CD14-positive monocyte (primary cell): ENCODE data around the gene LAMB3. TPM values are rescaled to one million over a fixed set of nuclear protein-coding genes. Genes with fewer than 3 reads are reported as not detected.

Experiments used
- DNase-seq, 3 donors: peaks; one replicate each; pipeline ENCODE4 v3.0.0-alpha.2; 2011 to 2022
- H2AFZ ChIP-seq: 2 replicates; pipeline ENCODE4 v1.6.0; 2012; ENCODE audit warnings: mild to moderate bottlenecking, low read depth, low read length, inconsistent platforms; ENCODE audit not compliant: insufficient read depth, poor library complexity, severe bottlenecking
- H3K27ac ChIP-seq, 2 donors: 1 replicate in 1 of 2; 2 replicates in 1 of 2; pipeline ENCODE4 v1.5.1; 2012 to 2013; ENCODE audit warnings: low read length in 2 of 2, control low read depth in 1 of 2, inconsistent platforms in 1 of 2, low read depth in 1 of 2, mild to moderate bottlenecking in 1 of 2
- H3K27me3 ChIP-seq, 2 donors: one replicate each; pipeline versions ENCODE4 v1.6.0 to v1.6.1; 2011 to 2013; ENCODE audit warnings: low read length in 2 of 2; ENCODE audit not compliant: control insufficient read depth in 2 of 2, insufficient read depth in 2 of 2
- H3K36me3 ChIP-seq, 2 donors: replicated peaks in 1 of 2; 1 replicate in 1 of 2; 2 replicates in 1 of 2; pipeline versions ENCODE4 v1.5.1 to v1.6.1; 2012 to 2013; ENCODE audit warnings: low read length in 2 of 2, control low read depth in 1 of 2, inconsistent platforms in 1 of 2, mild to moderate bottlenecking in 1 of 2; ENCODE audit not compliant: insufficient read depth in 2 of 2, control insufficient read depth in 1 of 2
- H3K4me1 ChIP-seq, 2 donors: 1 replicate in 1 of 2; 2 replicates in 1 of 2; pipeline versions ENCODE4 v1.5.1 to v1.6.1; 2012 to 2013; ENCODE audit warnings: low read length in 2 of 2, control low read depth in 1 of 2, inconsistent platforms in 1 of 2, mild to moderate bottlenecking in 1 of 2, moderate library complexity in 1 of 2; ENCODE audit not compliant: insufficient read depth in 2 of 2, control insufficient read depth in 1 of 2
- H3K4me2 ChIP-seq: replicated peaks from 2 replicates; pipeline ENCODE3; 2012; ENCODE audit warnings: low read length, moderate library complexity, mild to moderate bottlenecking; ENCODE audit not compliant: poor library complexity, severe bottlenecking; ENCODE audit errors: extremely low read depth
- H3K4me3 ChIP-seq, 3 experiments: fragments of 200-600 bp in 1 of 3; sonication (generic) in 1 of 3; replicated peaks in 1 of 3; 1 replicate in 2 of 3; 2 replicates in 1 of 3; pipeline ENCODE4 v1.5.1; 2011 to 2013; ENCODE audit warnings: low read length in 3 of 3, mild to moderate bottlenecking in 3 of 3, control low read depth in 2 of 3, low read depth in 2 of 3, inconsistent platforms in 1 of 3, moderate library complexity in 1 of 3
- H3K79me2 ChIP-seq: 2 replicates; pipeline ENCODE4 v1.6.0; 2012; ENCODE audit warnings: mild to moderate bottlenecking, control low read depth, inconsistent platforms, low read length, moderate library complexity; ENCODE audit not compliant: insufficient read depth
- H3K9ac ChIP-seq: 2 replicates; pipeline ENCODE4 v1.6.0; 2017; ENCODE audit warnings: low read length, mild to moderate bottlenecking; ENCODE audit not compliant: insufficient read depth, poor library complexity, severe bottlenecking
- H3K9me3 ChIP-seq, 2 donors: replicated peaks in 1 of 2; 1 replicate in 1 of 2; 2 replicates in 1 of 2; pipeline versions ENCODE4 v1.5.1 to v1.6.1; 2012 to 2013; ENCODE audit warnings: low read length in 2 of 2, control low read depth in 1 of 2; ENCODE audit not compliant: control insufficient read depth in 1 of 2, insufficient read depth in 1 of 2
- H4K20me1 ChIP-seq: 2 replicates; pipeline ENCODE4 v1.6.0; 2012; ENCODE audit warnings: mild to moderate bottlenecking, low read length, control low read depth, moderate library complexity; ENCODE audit not compliant: insufficient read depth
- H3K27ac Mint-ChIP-seq, 7 donors: one replicate each; pipeline ENCODE4 v1.8.0; 2020; ENCODE audit warnings: mild to moderate bottlenecking in 7 of 7, mixed read lengths in 7 of 7, moderate library complexity in 6 of 7, inconsistent platforms in 2 of 7
- H3K27me3 Mint-ChIP-seq, 3 donors: one replicate each; pipeline ENCODE4 v1.8.0; 2021 to 2022; ENCODE audit warnings: low read depth in 3 of 3, mild to moderate bottlenecking in 3 of 3, mixed read lengths in 3 of 3, moderate library complexity in 3 of 3, inconsistent platforms in 1 of 3
- H3K36me3 Mint-ChIP-seq, 2 donors: one replicate each; pipeline ENCODE4 v1.8.0; 2020; ENCODE audit warnings: mixed read lengths in 2 of 2, inconsistent platforms in 1 of 2, mild to moderate bottlenecking in 1 of 2
- H3K4me1 Mint-ChIP-seq: one replicate; pipeline ENCODE4 v1.8.0; 2020; ENCODE audit warnings: mild to moderate bottlenecking, mixed read lengths
- H3K4me3 Mint-ChIP-seq, 2 donors: one replicate each; pipeline ENCODE4 v1.8.0; 2020; ENCODE audit warnings: mild to moderate bottlenecking in 2 of 2, mixed read lengths in 2 of 2, moderate library complexity in 1 of 2
- H3K9me3 Mint-ChIP-seq, 7 donors: one replicate each; pipeline ENCODE4 v1.8.0; 2020 to 2022; ENCODE audit warnings: mixed read lengths in 7 of 7, mild to moderate bottlenecking in 6 of 7, moderate library complexity in 6 of 7, inconsistent platforms in 2 of 7
- WGBS: methylation state at CpG from one replicate; pipeline ENCODE4 v1.1.5; 2013; ENCODE audit warnings: missing lambda C conversion rate; ENCODE audit not compliant: insufficient coverage; 5-methylcytosine and 5-hydroxymethylcytosine counted together
- intact Hi-C, 2 donors: fragments of 100-400 bp; cut with micrococcal nuclease; formaldehyde crosslinking; loops; one replicate each; pipeline versions ENCODE4 v1.15.0 to v1.15.1; 2023
- polyA plus RNA-seq, 3 donors: library from polyadenylated mRNA; depleted of rRNA in 1 of 3; unstranded in 2 of 3; stranded (reverse) in 1 of 3; fragments of 300-500 nt in 2 of 3; fragments of >200 nt in 1 of 3; fragmentation: Illumina TruSeq in 2 of 3; gene quantifications; 1 replicate in 2 of 3; 2 replicates in 1 of 3; pipeline ENCODE4 v1.2.3, GENCODE V29; 2012 to 2021
- TF ChIP-seq, protein P1 (sequence below): fragments of 200-600 bp; IDR thresholded peaks from one replicate; pipeline ENCODE4 v1.8.0; 2022; ENCODE audit warnings: antibody characterized with exemption, mild to moderate bottlenecking

The LAMB3 gene
- polyA plus RNA-seq, 3 donors, result 0.29 to 0.67 (median 0.30) TPM

DNA sequence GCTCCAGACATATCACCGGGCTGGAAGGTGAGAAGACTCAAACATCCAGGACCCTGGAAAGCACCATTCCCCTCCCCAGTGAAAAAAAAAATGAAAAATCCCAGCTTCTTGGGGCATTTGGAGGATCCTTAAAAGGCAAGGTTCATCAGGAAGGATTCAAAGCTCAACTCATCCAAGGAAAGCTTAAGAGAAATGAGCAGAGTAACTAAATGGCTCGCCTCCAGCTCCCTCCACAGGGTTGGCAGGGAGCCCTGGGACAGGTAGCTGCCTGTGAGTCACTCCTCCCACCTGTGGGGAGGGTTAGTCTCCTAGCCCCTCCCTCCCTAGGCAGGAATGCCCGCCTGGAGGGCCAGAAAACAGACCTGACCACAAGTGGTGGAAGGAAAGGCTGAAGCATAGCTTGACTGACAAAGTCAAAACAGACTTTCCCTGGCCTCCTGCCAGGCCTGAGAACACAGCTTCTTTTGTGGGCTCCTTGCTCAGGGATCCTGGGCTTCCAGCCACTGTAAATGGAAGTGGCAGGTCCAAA lies 712 bp upstream of the LAMB3 start:
- Mint-ChIP-seq H3K4me1 (peaks cover 72% of the 10 kb centered on the region), H3K36me3 (peaks cover 9 to 21% of the 10 kb centered on the region in 2 donors), H3K9me3 (peaks cover 0 to 4% (median 0%) of the 10 kb centered on the region in 7 donors), H3K27ac (peak overlapping the region in 6 of 7 donors; percentile 38 to 99 (median 97)), H3K4me3 (no peak overlapping the region), H3K27me3 (peaks cover 40 to 55% (median 42%) of the 10 kb centered on the region in 3 donors)
- no CpG with 5 or more reads among the region's 3 CpGs for WGBS
- no peak overlapping the region for H3K27ac ChIP-seq
- DNase-seq, result peak in 2 of 3 donors; percentile 44 to 59
- intact Hi-C loops, result no loop called here
- H3K4me1 ChIP-seq, result peaks cover 64 to 72% of the 10 kb centered on the region in 2 donors
- H3K4me2 ChIP-seq, result no peak overlapping the region
- H3K9ac ChIP-seq, result no peak overlapping the region
- H3K4me3 ChIP-seq, result no peak overlapping the region
- H3K9me3 ChIP-seq, result no peaks in the 10 kb centered on the region
- no peaks in the 10 kb centered on the region for H4K20me1 ChIP-seq
- peaks cover 9 to 49% of the 10 kb centered on the region in 2 donors for H3K27me3 ChIP-seq
- no peak overlapping the region for H2AFZ ChIP-seq
- TF ChIP-seq, protein P1, sequence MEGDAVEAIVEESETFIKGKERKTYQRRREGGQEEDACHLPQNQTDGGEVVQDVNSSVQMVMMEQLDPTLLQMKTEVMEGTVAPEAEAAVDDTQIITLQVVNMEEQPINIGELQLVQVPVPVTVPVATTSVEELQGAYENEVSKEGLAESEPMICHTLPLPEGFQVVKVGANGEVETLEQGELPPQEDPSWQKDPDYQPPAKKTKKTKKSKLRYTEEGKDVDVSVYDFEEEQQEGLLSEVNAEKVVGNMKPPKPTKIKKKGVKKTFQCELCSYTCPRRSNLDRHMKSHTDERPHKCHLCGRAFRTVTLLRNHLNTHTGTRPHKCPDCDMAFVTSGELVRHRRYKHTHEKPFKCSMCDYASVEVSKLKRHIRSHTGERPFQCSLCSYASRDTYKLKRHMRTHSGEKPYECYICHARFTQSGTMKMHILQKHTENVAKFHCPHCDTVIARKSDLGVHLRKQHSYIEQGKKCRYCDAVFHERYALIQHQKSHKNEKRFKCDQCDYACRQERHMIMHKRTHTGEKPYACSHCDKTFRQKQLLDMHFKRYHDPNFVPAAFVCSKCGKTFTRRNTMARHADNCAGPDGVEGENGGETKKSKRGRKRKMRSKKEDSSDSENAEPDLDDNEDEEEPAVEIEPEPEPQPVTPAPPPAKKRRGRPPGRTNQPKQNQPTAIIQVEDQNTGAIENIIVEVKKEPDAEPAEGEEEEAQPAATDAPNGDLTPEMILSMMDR, result no peak
- H3K79me2 ChIP-seq, result no peaks in the 10 kb centered on the region
- H3K36me3 ChIP-seq, result no peaks in the 10 kb centered on the region

DNA sequence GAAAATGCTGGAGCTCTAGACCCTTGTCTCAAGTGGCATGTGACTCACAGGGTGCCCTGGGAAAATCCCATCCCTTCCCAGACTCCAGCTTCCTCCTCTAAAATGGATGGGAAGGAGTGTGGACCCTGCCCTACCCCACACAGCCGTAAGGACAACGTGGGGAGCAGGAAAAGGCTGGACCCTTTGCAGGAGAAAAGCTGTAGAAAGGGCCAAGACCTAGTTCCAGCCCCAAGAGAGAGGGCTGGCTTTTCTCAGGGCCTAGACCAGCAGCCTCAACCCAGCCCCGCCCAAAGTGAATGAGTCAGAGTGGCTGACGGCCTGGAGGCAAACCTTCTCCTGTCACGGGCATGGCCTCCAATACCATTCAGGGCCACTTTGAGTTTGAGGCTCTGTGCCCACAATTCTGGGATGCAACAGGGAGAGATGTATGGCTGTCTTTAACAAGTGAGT lies 1.1 kb downstream of the LAMB3 start:
- Histone ChIP-seq H4K20me1 (no peaks in the 10 kb centered on the region), H3K4me2 (peak overlapping the region; percentile 28), H3K36me3 (no peaks in the 10 kb centered on the region), H3K4me1 (peaks cover 60 to 67% of the 10 kb centered on the region in 2 donors), H3K27me3 (peaks cover 12 to 47% of the 10 kb centered on the region in 2 donors), H3K9me3 (no peaks in the 10 kb centered on the region), H3K4me3 (peak overlapping the region in 1 of 3 experiments; percentile 38), H3K9ac (peak overlapping the region; percentile 35), H3K79me2 (no peaks in the 10 kb centered on the region), H3K27ac (peak overlapping the region; percentile 48 to 92), H2AFZ (no peak overlapping the region)
- Mint-ChIP-seq H3K36me3 (peaks cover 0 to 11% of the 10 kb centered on the region in 2 donors), H3K4me3 (peak overlapping the region; percentile 48 to 56), H3K9me3 (peaks cover 0 to 2% (median 0%) of the 10 kb centered on the region in 7 donors), H3K27ac (peak overlapping the region; percentile 83 to 99 (median 97)), H3K27me3 (peaks cover 39 to 45% (median 44%) of the 10 kb centered on the region in 3 donors), H3K4me1 (peaks cover 71% of the 10 kb centered on the region)
- TF ChIP-seq, protein P1, result no peak
- peak; percentile 92 to 96 (median 95) for DNase-seq
- intact Hi-C loops, result no loop called here
- 0% methylated on average over 3 of the region's 5 CpGs for WGBS
